SKM-1 treated with dmso at 0.1 percent for 144 hours (cell line): ENCODE measurements around the gene THYN1.

Source experiments
- DNase-seq: peaks from one replicate; lab custom pipeline; 2025; ENCODE audit not compliant: unreplicated experiment; lab: John Stamatoyannopoulos, UW

The THYN1 gene

GRCh38 chr11:134224710-134225664, 28.2 kb downstream of the THYN1 start:
- peak; percentile 23 for DNase-seq

DNA sequence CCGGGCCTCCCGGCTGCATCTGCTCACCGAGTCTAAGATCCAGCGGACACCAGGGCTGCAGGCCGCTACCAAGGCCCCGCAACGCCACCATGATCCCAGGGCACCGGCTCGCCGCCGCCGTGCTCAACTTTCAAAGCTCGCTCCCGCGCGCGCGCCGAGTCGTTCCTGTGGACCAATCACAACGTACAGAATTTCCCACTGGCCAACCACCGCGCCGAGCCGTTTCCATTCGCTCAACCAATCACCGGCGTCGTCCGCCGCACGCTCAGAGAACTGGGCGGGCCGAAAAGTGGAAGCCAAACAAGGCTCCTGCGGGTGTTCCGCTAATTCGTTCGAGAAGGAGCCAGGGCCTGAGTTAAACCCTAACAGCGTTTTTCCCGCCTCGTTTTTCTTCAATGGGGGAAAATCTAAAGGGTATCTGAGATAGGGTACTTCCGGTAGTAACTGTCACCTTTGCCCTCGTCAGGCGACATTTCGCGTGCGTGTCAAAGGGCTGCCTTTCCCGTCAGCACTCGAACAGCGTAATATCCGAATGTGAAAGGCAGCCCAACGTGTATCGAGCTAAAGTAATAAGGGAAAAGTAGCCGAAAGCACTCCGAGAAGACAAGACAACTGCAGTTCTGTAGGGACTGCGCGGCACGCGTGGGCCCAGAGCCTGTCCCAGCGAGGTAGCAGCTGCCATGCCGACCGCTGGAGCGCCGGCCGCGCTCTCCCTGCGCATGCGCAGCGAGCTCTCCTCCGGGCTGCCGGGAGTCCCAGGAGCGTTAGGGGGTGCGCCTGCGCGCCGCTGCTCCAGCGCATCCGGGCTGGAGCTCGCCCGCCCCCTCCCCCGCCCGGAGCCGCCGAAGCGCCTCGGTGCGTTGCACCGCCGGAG, 29.1 kb downstream of the THYN1 start, which contains the start of the genes NCAPD3 and VPS26B:
Gene NCAPD3 (minus strand): TSS at position 132 of the 874 bp plus-strand sequence. CDS start 41 bp downstream, at position 91.
Gene VPS26B (plus strand): TSS at position 836 of the 874 bp plus-strand sequence. CDS start 452 bp downstream, outside the sequence.
- peak; percentile 94 for DNase-seq

- no peak for DNase-seq
Measured at GRCh38 chr11:134223121-134223520, 30.0 kb downstream of the THYN1 start.

DNA sequence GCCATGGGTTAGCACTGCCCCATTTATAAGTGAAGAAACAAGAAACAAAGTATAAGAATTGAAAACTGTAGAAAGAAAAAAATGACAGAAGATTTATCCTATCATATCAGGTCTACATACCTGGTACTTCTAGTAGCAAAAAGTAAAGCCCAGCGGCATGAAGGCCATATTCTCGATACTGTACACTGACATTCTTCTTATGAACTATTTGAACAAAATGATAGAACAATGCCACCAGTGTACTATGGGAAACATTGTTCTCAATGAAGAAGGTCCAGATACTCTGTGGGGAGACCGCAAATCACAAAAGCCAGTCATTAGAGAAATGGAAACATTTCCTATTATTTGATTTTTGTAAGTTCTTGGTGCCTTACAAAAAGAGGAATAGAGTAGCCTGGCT, 36.3 kb downstream of the THYN1 start:
- DNase-seq = no peak

- DNase-seq = no peak
Measured at GRCh38 chr11:134215836-134216235, 37.3 kb downstream of the THYN1 start.

- DNase-seq = no peak
Measured at GRCh38 chr11:134207538-134208239, 45.5 kb downstream of the THYN1 start.

DNA sequence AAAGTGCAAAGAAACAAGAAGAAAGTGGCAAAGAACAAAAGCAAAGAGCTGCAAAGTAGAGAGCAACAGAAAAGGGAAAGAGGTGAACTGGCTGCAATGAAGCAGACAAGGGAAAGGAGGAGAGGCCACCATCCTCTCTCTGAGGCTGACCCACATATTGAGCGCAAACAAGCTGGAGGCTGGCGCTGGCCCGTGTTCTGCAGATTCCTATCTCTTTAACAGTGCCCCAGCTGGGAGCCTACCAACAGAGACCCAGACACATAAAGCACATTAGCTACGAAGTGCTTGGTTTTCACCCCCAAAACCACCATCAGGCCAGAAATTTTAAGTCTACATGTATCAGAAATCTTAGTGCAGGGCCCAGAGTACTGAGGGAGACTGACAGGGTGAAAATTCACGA, 47.0 kb downstream of the THYN1 start:
- DNase-seq = no peak

GRCh38 chr11:134205729-134206128, 47.4 kb downstream of the THYN1 start:
- no peak for DNase-seq

DNA sequence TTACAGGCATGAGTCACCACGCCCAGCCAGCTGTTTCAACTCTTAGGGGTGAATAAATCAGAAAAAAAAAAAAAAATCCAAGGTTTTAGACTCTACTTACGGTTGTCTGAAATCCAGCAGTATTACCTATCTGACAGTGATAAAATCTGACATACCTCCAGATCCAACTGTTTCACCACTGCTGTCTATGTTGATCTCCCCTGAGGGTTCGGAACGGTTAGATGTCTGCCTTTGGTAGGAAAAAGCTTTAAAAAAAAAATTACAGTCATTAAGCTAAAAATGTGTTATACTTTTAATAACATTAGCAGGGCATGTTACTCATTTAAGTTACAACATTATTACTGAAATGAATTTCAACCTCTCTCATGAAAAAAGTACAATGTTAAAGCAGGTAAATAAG, 50.5 kb downstream of the THYN1 start:
- DNase-seq = no peak

GRCh38 chr11:134200688-134201087, 52.5 kb downstream of the THYN1 start:
- DNase-seq = no peak

GRCh38 chr11:134199531-134199930, 53.6 kb downstream of the THYN1 start:
- no peak for DNase-seq
